Measurements from ENCODE around the gene COL12A1. TPM values are rescaled to one million over a fixed set of nuclear protein-coding genes. Genes with fewer than 3 reads are reported as not detected.
A peak's percentile ranks its signal among the peaks of the same experiment; 100 is the strongest.

The COL12A1 gene
- total RNA-seq, 1 donor from 2014 or later: 21.5 TPM

DNA sequence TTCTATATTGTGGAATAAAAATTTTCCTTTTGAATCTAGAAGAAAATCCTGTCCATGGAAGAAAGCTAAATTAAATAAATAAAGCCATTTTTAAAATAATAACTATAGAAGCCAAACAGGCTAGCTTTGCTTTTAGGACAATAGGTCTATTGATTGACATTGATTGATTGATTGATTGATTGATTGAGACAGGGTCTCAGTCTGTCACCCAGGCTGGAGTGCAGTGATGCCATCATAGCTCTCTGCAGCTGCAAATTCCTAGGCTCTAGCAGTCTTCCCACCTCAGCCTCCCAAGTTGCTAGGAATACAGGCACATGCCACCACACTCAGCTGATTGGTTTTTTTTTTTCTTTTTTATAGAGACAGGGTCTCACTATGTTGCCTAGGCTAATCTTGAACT, 97.9 kb downstream of the COL12A1 start:
- peaks cover 26% of the 10 kb centered on the region for H3K27me3 Mint-ChIP-seq
- peaks cover 9% of the 10 kb centered on the region for H3K4me1 Mint-ChIP-seq (ENCODE audit: unreplicated experiment)
- no peak overlapping the region for H3K27ac Mint-ChIP-seq
- TF ChIP-seq, protein P1, sequence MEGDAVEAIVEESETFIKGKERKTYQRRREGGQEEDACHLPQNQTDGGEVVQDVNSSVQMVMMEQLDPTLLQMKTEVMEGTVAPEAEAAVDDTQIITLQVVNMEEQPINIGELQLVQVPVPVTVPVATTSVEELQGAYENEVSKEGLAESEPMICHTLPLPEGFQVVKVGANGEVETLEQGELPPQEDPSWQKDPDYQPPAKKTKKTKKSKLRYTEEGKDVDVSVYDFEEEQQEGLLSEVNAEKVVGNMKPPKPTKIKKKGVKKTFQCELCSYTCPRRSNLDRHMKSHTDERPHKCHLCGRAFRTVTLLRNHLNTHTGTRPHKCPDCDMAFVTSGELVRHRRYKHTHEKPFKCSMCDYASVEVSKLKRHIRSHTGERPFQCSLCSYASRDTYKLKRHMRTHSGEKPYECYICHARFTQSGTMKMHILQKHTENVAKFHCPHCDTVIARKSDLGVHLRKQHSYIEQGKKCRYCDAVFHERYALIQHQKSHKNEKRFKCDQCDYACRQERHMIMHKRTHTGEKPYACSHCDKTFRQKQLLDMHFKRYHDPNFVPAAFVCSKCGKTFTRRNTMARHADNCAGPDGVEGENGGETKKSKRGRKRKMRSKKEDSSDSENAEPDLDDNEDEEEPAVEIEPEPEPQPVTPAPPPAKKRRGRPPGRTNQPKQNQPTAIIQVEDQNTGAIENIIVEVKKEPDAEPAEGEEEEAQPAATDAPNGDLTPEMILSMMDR (conservative IDR thresholded peaks at IDR 0.05): no peak
- no peak overlapping the region for H3K4me3 Mint-ChIP-seq
- no peaks in the 10 kb centered on the region for H3K9me3 Mint-ChIP-seq
- H3K36me3 Mint-ChIP-seq: no peaks in the 10 kb centered on the region
- no peak for DNase-seq (ENCODE audit: extremely low spot score, unreplicated experiment)

DNA sequence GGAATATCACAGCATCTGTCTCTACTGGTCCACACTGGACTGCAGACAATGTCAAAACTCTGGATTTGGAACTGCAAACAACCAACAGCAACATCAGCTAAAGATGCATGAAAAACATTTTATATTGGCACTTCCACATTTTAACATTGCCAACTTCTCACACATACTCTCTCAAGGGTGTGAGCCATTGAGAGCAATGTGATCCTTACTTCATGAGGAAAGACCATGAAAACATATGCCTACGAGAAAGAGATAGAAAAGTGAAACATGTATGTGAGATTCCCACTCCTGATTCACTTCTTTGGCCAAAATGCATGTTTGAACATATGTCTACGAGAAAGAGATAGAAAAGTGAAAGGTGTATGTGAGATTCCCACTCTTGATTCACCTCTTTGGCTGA, 99.4 kb downstream of the COL12A1 start:
- Mint-ChIP-seq H3K27ac (no peak overlapping the region), H3K9me3 (no peaks in the 10 kb centered on the region), H3K27me3 (peaks cover 22% of the 10 kb centered on the region), H3K4me1 (ENCODE audit: unreplicated experiment) (peaks cover 9% of the 10 kb centered on the region), H3K4me3 (no peak overlapping the region), H3K36me3 (no peaks in the 10 kb centered on the region)
- DNase-seq (ENCODE audit: extremely low spot score, unreplicated experiment): no peak
- TF ChIP-seq, protein P1 (conservative IDR thresholded peaks at IDR 0.05): no peak

DNA sequence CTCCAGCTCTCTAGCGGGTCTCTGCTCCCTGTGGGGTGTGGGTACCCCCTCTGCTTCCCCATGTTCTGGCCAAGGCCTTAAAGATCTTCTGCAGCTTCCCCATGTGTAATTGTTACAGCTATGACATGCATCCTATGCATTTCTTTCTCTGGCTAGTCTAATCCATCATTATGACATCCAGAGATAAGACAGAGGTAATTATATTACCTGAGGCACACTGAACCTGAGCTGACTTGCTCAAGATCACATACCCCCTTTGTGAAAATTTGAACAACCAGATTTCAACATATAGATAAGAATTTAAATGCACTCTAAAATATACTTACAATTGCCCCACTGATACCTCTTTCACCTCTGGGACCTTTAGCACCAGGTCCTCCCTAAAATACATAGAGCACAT, 102.4 kb downstream of the COL12A1 start:
- H3K4me3 Mint-ChIP-seq: no peak overlapping the region
- TF ChIP-seq, protein P1 (conservative IDR thresholded peaks at IDR 0.05): no peak
- H3K36me3 Mint-ChIP-seq: no peaks in the 10 kb centered on the region
- DNase-seq (ENCODE audit: extremely low spot score, unreplicated experiment): no peak
- H3K27me3 Mint-ChIP-seq: peaks cover 7% of the 10 kb centered on the region
- H3K27ac Mint-ChIP-seq: no peak overlapping the region
- peaks cover 16% of the 10 kb centered on the region for H3K4me1 Mint-ChIP-seq (ENCODE audit: unreplicated experiment)
- no peaks in the 10 kb centered on the region for H3K9me3 Mint-ChIP-seq

DNA sequence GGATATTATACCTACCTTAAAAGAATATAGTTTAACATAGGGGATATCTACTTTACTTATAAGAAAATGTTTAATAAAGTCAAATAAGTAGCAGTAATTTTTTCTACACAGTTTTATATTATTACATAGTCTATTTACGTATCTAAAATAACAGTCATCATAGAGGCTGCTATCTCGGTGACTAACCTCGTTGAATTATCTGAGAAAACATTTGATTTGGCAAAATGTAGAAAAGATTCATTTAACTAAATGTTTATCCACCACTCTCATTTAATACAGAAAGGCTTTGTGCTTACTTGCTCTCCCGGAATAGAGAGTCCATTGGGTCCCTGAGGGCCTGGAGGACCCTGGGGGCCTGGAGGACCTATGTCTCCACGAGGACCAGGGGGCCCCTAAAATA, 103.6 kb downstream of the COL12A1 start:
- H3K4me3 Mint-ChIP-seq: no peak overlapping the region
- peaks cover 16% of the 10 kb centered on the region for H3K4me1 Mint-ChIP-seq (ENCODE audit: unreplicated experiment)
- peaks cover 6% of the 10 kb centered on the region for H3K27me3 Mint-ChIP-seq
- no peaks in the 10 kb centered on the region for H3K9me3 Mint-ChIP-seq
- TF ChIP-seq, protein P1 (conservative IDR thresholded peaks at IDR 0.05): no peak
- H3K36me3 Mint-ChIP-seq: no peaks in the 10 kb centered on the region
- no peak overlapping the region for H3K27ac Mint-ChIP-seq
- DNase-seq (ENCODE audit: extremely low spot score, unreplicated experiment): no peak

DNA sequence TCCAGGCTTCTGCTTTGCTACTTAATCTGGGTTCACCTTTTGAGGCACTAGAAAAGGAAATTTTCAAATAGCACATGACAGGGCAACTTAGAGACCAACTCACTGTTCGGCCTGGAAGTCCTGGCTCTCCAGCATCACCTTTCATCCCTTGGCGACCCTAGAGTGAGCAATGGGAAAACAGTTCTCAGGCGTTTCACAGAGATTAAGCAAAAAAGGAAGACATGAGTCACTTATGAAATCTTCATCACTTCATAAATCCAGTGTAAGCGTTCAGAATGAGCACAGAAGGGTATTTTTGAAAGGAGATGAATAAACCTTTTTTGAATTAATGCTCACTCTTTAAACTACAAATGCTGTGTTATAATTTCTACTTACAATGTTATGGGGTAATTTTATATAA, 104.0 kb downstream of the COL12A1 start:
- Mint-ChIP-seq H3K4me1 (ENCODE audit: unreplicated experiment) (peaks cover 16% of the 10 kb centered on the region), H3K27ac (no peak overlapping the region), H3K9me3 (no peaks in the 10 kb centered on the region), H3K4me3 (no peak overlapping the region), H3K27me3 (peaks cover 6% of the 10 kb centered on the region), H3K36me3 (no peaks in the 10 kb centered on the region)
- no peak for DNase-seq (ENCODE audit: extremely low spot score, unreplicated experiment)
- TF ChIP-seq, protein P1 (conservative IDR thresholded peaks at IDR 0.05): no peak

DNA sequence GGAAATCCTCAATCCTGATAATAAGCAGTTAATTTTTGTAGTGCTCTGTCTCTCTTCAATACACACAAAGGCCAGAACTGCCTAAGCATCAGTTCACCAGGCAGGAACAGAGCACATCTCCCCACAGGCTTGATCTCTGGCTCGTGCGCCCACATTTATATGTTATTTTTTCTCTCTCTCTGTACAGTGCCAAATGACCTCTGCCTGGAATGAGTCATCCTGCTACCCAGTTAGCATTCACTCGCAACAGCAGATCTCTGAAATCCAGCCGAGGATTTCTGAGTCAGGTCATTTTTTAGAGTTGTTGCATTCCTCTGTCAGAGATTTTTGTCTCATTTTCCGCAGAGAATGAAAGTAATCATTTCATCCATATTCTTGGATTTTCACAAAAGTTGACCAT, 107.1 kb downstream of the COL12A1 start:
- Mint-ChIP-seq H3K4me1 (ENCODE audit: unreplicated experiment) (peaks cover 15% of the 10 kb centered on the region), H3K4me3 (no peak overlapping the region), H3K27me3 (peaks cover 5% of the 10 kb centered on the region), H3K9me3 (no peaks in the 10 kb centered on the region), H3K36me3 (no peaks in the 10 kb centered on the region), H3K27ac (peak overlapping the region; percentile 7)
- DNase-seq (ENCODE audit: extremely low spot score, unreplicated experiment): no peak
- TF ChIP-seq, protein P1 (conservative IDR thresholded peaks at IDR 0.05): no peak

All from type B pancreatic cell (in vitro differentiated cells).